ENCODE data around the gene RTKN. TPM values are rescaled to one million over a fixed set of nuclear protein-coding genes. Genes with fewer than 3 reads are reported as not detected.

Gene RTKN
- total and polyA plus RNA-seq, 2 of the 13 experiments (the other 11 are each of a cell fraction or from before 2014, with no cell fraction given), result 159 to 166 TPM

DNA sequence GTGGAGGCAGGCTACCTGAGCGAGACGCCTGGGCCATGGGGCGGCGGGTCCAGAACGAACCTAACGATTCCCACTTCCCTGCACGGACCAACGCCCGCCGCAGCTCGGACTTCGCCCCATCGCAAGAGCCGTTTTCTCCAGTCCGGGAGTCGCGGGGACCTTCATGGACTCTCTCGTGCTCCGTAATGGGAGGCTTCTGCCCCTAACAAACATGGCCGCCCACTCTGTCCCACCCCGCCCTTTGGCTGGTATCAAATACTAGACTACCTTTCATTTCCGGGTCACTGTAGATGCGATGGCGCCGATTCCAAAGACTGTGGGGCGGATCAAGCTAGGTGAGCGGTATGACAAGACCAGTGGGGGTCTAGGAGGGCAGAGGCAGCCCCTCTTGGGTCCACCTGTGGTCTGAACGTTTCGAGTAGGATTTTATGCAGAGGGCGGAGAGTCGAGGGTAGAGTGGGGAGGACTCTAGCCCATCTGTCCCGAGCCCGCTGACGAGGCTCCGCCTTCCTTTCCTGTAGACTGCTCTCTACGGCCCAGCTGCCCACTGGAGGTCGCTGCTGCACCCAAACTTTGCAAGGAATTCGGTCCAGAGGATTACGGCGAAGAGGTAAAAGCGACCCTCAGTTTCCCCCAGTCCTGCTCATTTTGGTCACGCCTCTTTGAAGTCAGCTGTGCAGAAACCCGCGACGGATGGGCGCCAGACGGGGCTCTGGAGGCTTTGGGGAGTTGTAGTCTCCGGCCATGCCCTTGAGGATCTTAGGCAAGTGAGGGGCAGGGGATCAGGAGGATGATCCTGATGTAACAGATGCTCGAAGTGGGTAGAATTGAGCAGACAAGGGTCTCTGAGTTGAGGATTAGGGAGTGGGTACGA, 41.3 kb upstream of the RTKN start, which contains the start of the genes CCDC142 and TTC31 (continued):
- TF ChIP-seq, protein P1, sequence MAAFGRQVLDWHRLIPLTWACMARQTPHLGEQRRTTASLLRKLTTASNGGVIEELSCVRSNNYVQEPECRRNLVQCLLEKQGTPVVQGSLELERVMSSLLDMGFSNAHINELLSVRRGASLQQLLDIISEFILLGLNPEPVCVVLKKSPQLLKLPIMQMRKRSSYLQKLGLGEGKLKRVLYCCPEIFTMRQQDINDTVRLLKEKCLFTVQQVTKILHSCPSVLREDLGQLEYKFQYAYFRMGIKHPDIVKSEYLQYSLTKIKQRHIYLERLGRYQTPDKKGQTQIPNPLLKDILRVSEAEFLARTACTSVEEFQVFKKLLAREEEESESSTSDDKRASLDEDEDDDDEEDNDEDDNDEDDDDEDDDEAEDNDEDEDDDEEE (CRISPR knock-in tag; IDR thresholded peaks at IDR 0.05), result peak; percentile 64; the same call in 1 of the 2 replicates
- no peak; the same call in 1 of the 2 replicates for TF ChIP-seq ZNF138 (CRISPR knock-in tag; IDR thresholded peaks at IDR 0.05; ENCODE audit: low read depth)
- peak; percentile 74; the same call in 1 of the 2 replicates for TF ChIP-seq ZNF589 (CRISPR knock-in tag; conservative IDR thresholded peaks at IDR 0.05)
- peak; percentile 75; the same call in 1 of the 2 replicates for TF ChIP-seq ZNF816 (CRISPR knock-in tag; IDR thresholded peaks at IDR 0.05; ENCODE audit: borderline replicate concordance)
- TF ChIP-seq CCAR2 (optimal IDR thresholded peaks at IDR 0.05; ENCODE audit: low read depth, low read length), result no peak
- TF ChIP-seq, protein P2, sequence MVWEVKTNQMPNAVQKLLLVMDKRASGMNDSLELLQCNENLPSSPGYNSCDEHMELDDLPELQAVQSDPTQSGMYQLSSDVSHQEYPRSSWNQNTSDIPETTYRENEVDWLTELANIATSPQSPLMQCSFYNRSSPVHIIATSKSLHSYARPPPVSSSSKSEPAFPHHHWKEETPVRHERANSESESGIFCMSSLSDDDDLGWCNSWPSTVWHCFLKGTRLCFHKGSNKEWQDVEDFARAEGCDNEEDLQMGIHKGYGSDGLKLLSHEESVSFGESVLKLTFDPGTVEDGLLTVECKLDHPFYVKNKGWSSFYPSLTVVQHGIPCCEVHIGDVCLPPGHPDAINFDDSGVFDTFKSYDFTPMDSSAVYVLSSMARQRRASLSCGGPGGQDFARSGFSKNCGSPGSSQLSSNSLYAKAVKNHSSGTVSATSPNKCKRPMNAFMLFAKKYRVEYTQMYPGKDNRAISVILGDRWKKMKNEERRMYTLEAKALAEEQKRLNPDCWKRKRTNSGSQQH (CRISPR knock-in tag; IDR thresholded peaks at IDR 0.05; ENCODE audit: low read depth), result peak; percentile 86
- TF ChIP-seq, protein P3, sequence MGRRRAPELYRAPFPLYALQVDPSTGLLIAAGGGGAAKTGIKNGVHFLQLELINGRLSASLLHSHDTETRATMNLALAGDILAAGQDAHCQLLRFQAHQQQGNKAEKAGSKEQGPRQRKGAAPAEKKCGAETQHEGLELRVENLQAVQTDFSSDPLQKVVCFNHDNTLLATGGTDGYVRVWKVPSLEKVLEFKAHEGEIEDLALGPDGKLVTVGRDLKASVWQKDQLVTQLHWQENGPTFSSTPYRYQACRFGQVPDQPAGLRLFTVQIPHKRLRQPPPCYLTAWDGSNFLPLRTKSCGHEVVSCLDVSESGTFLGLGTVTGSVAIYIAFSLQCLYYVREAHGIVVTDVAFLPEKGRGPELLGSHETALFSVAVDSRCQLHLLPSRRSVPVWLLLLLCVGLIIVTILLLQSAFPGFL (CRISPR knock-in tag; IDR thresholded peaks at IDR 0.05), result no peak
- TF ChIP-seq EEA1 (CRISPR knock-in tag; IDR thresholded peaks at IDR 0.05; ENCODE audit: borderline replicate concordance), result no peak
- TF ChIP-seq, protein P4, sequence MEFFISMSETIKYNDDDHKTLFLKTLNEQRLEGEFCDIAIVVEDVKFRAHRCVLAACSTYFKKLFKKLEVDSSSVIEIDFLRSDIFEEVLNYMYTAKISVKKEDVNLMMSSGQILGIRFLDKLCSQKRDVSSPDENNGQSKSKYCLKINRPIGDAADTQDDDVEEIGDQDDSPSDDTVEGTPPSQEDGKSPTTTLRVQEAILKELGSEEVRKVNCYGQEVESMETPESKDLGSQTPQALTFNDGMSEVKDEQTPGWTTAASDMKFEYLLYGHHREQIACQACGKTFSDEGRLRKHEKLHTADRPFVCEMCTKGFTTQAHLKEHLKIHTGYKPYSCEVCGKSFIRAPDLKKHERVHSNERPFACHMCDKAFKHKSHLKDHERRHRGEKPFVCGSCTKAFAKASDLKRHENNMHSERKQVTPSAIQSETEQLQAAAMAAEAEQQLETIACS (CRISPR knock-in tag; IDR thresholded peaks at IDR 0.05), result no peak
- peak; percentile 18 for TF ChIP-seq HNRNPH1 (optimal IDR thresholded peaks at IDR 0.05; ENCODE audit: low read depth, low read length)
- TF ChIP-seq ZC3H4 (CRISPR knock-in tag; IDR thresholded peaks at IDR 0.05; ENCODE audit: borderline replicate concordance), result peak; percentile 10; the same call in 1 of the 2 replicates
- TF ChIP-seq, protein P5, sequence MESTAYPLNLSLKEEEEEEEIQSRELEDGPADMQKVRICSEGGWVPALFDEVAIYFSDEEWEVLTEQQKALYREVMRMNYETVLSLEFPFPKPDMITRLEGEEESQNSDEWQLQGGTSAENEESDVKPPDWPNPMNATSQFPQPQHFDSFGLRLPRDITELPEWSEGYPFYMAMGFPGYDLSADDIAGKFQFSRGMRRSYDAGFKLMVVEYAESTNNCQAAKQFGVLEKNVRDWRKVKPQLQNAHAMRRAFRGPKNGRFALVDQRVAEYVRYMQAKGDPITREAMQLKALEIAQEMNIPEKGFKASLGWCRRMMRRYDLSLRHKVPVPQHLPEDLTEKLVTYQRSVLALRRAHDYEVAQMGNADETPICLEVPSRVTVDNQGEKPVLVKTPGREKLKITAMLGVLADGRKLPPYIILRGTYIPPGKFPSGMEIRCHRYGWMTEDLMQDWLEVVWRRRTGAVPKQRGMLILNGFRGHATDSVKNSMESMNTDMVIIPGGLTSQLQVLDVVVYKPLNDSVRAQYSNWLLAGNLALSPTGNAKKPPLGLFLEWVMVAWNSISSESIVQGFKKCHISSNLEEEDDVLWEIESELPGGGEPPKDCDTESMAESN (CRISPR knock-in tag; conservative IDR thresholded peaks at IDR 0.05), result peak; percentile 68
- TF ChIP-seq ZNF772 (CRISPR knock-in tag; IDR thresholded peaks at IDR 0.05), result 0 out of 2 replicates have a peak, but pooled peaks have one; percentile 48
- TF ChIP-seq ATF7 (IDR thresholded peaks at IDR 0.05), result no peak
- TF ChIP-seq ATF7 (CRISPR knock-in tag; IDR thresholded peaks at IDR 0.05), result no peak; the same call in none of the 2 replicates
- TF ChIP-seq FOXC1 (CRISPR knock-in tag; IDR thresholded peaks at IDR 0.05; ENCODE audit: borderline replicate concordance), result peak; percentile 91
- peak; percentile 30; the same call in 1 of the 2 replicates for TF ChIP-seq TBX2 (CRISPR knock-in tag; IDR thresholded peaks at IDR 0.05; ENCODE audit: borderline replicate concordance)
- no peak for TF ChIP-seq ZNF773 (CRISPR knock-in tag; IDR thresholded peaks at IDR 0.05; ENCODE audit: borderline replicate concordance)
- TF ChIP-seq ZNF674 (CRISPR knock-in tag; IDR thresholded peaks at IDR 0.05; ENCODE audit: low read depth), result 0 out of 2 replicates have a peak, but pooled peaks have one; percentile 64
- no peak for TF ChIP-seq SOX6 (IDR thresholded peaks at IDR 0.05)
- peak; percentile 77 for TF ChIP-seq SOX6 (CRISPR knock-in tag; IDR thresholded peaks at IDR 0.05)
